ENCODE data around the gene TCAF1. TPM values are rescaled to one million over a fixed set of nuclear protein-coding genes. Genes with fewer than 3 reads are reported as not detected.
"Not testable (repeated sequence)": the region's sequence is repeated elsewhere in the genome, so short reads cannot be mapped to it uniquely, and the experiment has no call there.

TCAF1 gene
- total RNA-seq, 1 donor from 2014 or later: 38.1 TPM

- DNase-seq (ENCODE audit: low read depth in 2 of 2): not testable (repeated sequence)
Measured at GRCh38 chr7:143871534-143871933, 30.4 kb downstream of the TCAF1 start.

GRCh38 chr7:143857994-143858393 is 44.0 kb downstream of the TCAF1 start:
- DNase-seq (ENCODE audit: low read depth in 2 of 2): not testable (repeated sequence)

GRCh38 chr7:143855443-143855842 is 46.5 kb downstream of the TCAF1 start:
- DNase-seq (ENCODE audit: low read depth in 2 of 2): not testable (repeated sequence)

- DNase-seq (ENCODE audit: low read depth in 2 of 2): no peak
Measured at GRCh38 chr7:143850682-143851081, 51.3 kb downstream of the TCAF1 start.

- no peak for DNase-seq (ENCODE audit: low read depth in 2 of 2)
Measured at GRCh38 chr7:143849785-143850479, 52.0 kb downstream of the TCAF1 start.

GRCh38 chr7:143848192-143848591 is 53.8 kb downstream of the TCAF1 start:
- DNase-seq (ENCODE audit: low read depth in 2 of 2): no peak

- DNase-seq (ENCODE audit: low read depth in 2 of 2): no peak
Measured at GRCh38 chr7:143846692-143847091, 55.3 kb downstream of the TCAF1 start.

GRCh38 chr7:143841696-143842095 is 60.3 kb downstream of the TCAF1 start:
- DNase-seq (ENCODE audit: low read depth in 2 of 2): peak in 1 of 2 donors; percentile 11

- DNase-seq (ENCODE audit: low read depth in 2 of 2): not testable (repeated sequence)
Measured at GRCh38 chr7:143840062-143840461, 61.9 kb downstream of the TCAF1 start.

- not testable (repeated sequence) for DNase-seq (ENCODE audit: low read depth in 2 of 2)
Measured at GRCh38 chr7:143837223-143837622, 64.8 kb downstream of the TCAF1 start.

GRCh38 chr7:143836622-143837021 is 65.4 kb downstream of the TCAF1 start:
- not testable (repeated sequence) for DNase-seq (ENCODE audit: low read depth in 2 of 2)

- not testable (repeated sequence) for DNase-seq (ENCODE audit: low read depth in 2 of 2)
Measured at GRCh38 chr7:143836088-143836487, 65.9 kb downstream of the TCAF1 start.

GRCh38 chr7:143826578-143826977 is 75.4 kb downstream of the TCAF1 start:
- DNase-seq (ENCODE audit: low read depth in 2 of 2): not testable (repeated sequence)

- DNase-seq (ENCODE audit: low read depth in 2 of 2): not testable (repeated sequence)
Measured at GRCh38 chr7:143824295-143825135, 77.5 kb downstream of the TCAF1 start.

- DNase-seq (ENCODE audit: low read depth in 2 of 2): not testable (repeated sequence)
Measured at GRCh38 chr7:143823634-143824294, 78.2 kb downstream of the TCAF1 start.

- not testable (repeated sequence) for DNase-seq (ENCODE audit: low read depth in 2 of 2)
Measured at GRCh38 chr7:143821392-143822277, 80.3 kb downstream of the TCAF1 start.

- not testable (repeated sequence) for DNase-seq (ENCODE audit: low read depth in 2 of 2)
Measured at GRCh38 chr7:143817873-143818272, 84.1 kb downstream of the TCAF1 start.

- not testable (repeated sequence) for DNase-seq (ENCODE audit: low read depth in 2 of 2)
Measured at GRCh38 chr7:143816471-143817133, 85.4 kb downstream of the TCAF1 start.

GRCh38 chr7:143810639-143811038 is 91.3 kb downstream of the TCAF1 start:
- DNase-seq (ENCODE audit: low read depth in 2 of 2): not testable (repeated sequence)

GRCh38 chr7:143806664-143807071 is 95.3 kb downstream of the TCAF1 start:
- DNase-seq (ENCODE audit: low read depth in 2 of 2): not testable (repeated sequence)

Measured in lung microvascular endothelial cell (primary cell).